ENCODE data around the gene ADAMTSL5. TPM values are rescaled to one million over a fixed set of nuclear protein-coding genes. Genes with fewer than 3 reads are reported as not detected.

Gene ADAMTSL5
- total and polyA plus RNA-seq, 4 donors: 0.09 to 1.8 (median 1.1) TPM

DNA sequence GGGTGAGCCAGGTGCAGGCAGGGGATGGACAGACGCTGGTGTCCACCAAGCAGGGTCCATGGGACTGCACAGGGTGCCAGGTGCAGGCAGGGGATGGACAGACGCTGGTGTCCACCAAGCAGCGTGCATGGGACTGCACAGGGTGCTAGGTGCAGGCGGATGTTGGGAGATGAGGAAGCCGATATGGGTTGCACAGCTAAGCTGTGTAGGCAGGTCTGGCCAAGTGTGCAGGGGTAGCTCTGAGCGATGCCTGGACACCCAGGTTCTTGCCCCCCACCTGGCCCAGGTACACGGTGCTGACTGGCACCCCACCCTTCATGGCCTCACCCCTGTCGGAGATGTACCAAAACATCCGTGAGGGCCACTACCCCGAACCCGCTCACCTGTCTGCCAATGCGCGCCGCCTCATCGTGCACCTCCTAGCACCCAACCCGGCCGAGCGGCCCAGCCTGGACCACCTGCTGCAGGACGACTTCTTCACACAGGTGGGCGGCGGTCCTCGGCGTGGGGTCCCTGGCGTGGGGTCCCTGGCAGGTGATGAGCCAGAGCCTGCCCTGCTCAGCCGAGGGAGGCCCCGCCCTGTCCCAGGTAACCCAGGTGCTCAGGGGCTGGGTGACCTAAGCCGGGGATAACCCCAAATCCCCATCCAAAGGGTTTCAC is 15.0 kb upstream of the ADAMTSL5 start:
- peaks cover 0 to 26% (median 7%) of the 10 kb centered on the region in 4 donors for H3K27me3 ChIP-seq (ENCODE audit: control insufficient read depth in 4 of 4, insufficient read depth in 4 of 4, low read length in 3 of 4)

More for the DNA sequence above, 15.0 kb upstream of the ADAMTSL5 start:
- Histone ChIP-seq H3K4me3 (ENCODE audit: low read depth in 1 of 3, low read length in 3 of 3) (no peak overlapping the region), H3K27ac (ENCODE audit: low read depth in 1 of 2, low read length in 2 of 2) (no peak overlapping the region), H3K36me3 (ENCODE audit: control insufficient read depth in 4 of 4, insufficient read depth in 3 of 4, low read depth in 1 of 4, low read length in 3 of 4) (no peaks in the 10 kb centered on the region), H3K9ac (ENCODE audit: low read depth in 1 of 2, low read length in 2 of 2) (no peak overlapping the region), H3K4me1 (ENCODE audit: control insufficient read depth in 4 of 4, insufficient read depth in 4 of 4, low read length in 3 of 4) (peaks cover 0 to 5% (median 2%) of the 10 kb centered on the region in 4 donors), H3K9me3 (ENCODE audit: control insufficient read depth in 4 of 4, low read length in 3 of 4) (no peaks in the 10 kb centered on the region)
- TF ChIP-seq, protein P1, sequence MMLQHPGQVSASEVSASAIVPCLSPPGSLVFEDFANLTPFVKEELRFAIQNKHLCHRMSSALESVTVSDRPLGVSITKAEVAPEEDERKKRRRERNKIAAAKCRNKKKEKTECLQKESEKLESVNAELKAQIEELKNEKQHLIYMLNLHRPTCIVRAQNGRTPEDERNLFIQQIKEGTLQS (IDR thresholded peaks at IDR 0.05): no peak
- TF ChIP-seq GABPA (IDR thresholded peaks at IDR 0.05 in 1 of 2, conservative IDR thresholded peaks at IDR 0.05 in 1 of 2): no peak
- TF ChIP-seq HNF4G (IDR thresholded peaks at IDR 0.05): no peak
- TF ChIP-seq FOXA2 (IDR thresholded peaks at IDR 0.05): no peak
- no peak for TF ChIP-seq HNF4A (conservative IDR thresholded peaks at IDR 0.05)
- no peak for TF ChIP-seq YY1 (IDR thresholded peaks at IDR 0.05)
- TF ChIP-seq, protein P2, sequence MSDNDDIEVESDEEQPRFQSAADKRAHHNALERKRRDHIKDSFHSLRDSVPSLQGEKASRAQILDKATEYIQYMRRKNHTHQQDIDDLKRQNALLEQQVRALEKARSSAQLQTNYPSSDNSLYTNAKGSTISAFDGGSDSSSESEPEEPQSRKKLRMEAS (IDR thresholded peaks at IDR 0.05): no peak
- no peak for TF ChIP-seq TAF1 (conservative IDR thresholded peaks at IDR 0.05)
- TF ChIP-seq, protein P3, sequence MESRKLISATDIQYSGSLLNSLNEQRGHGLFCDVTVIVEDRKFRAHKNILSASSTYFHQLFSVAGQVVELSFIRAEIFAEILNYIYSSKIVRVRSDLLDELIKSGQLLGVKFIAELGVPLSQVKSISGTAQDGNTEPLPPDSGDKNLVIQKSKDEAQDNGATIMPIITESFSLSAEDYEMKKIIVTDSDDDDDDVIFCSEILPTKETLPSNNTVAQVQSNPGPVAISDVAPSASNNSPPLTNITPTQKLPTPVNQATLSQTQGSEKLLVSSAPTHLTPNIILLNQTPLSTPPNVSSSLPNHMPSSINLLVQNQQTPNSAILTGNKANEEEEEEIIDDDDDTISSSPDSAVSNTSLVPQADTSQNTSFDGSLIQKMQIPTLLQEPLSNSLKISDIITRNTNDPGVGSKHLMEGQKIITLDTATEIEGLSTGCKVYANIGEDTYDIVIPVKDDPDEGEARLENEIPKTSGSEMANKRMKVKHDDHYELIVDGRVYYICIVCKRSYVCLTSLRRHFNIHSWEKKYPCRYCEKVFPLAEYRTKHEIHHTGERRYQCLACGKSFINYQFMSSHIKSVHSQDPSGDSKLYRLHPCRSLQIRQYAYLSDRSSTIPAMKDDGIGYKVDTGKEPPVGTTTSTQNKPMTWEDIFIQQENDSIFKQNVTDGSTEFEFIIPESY (IDR thresholded peaks at IDR 0.05): no peak
- no peak for TF ChIP-seq RXRA (IDR thresholded peaks at IDR 0.05)
- no peak for TF ChIP-seq RAD21 (IDR thresholded peaks at IDR 0.05)
- TF ChIP-seq JUND (IDR thresholded peaks at IDR 0.05): no peak
- no peak for TF ChIP-seq NR2F2 (IDR thresholded peaks at IDR 0.05)
- TF ChIP-seq SP1 (IDR thresholded peaks at IDR 0.05): no peak
- TF ChIP-seq, protein P4, sequence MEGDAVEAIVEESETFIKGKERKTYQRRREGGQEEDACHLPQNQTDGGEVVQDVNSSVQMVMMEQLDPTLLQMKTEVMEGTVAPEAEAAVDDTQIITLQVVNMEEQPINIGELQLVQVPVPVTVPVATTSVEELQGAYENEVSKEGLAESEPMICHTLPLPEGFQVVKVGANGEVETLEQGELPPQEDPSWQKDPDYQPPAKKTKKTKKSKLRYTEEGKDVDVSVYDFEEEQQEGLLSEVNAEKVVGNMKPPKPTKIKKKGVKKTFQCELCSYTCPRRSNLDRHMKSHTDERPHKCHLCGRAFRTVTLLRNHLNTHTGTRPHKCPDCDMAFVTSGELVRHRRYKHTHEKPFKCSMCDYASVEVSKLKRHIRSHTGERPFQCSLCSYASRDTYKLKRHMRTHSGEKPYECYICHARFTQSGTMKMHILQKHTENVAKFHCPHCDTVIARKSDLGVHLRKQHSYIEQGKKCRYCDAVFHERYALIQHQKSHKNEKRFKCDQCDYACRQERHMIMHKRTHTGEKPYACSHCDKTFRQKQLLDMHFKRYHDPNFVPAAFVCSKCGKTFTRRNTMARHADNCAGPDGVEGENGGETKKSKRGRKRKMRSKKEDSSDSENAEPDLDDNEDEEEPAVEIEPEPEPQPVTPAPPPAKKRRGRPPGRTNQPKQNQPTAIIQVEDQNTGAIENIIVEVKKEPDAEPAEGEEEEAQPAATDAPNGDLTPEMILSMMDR (IDR thresholded peaks at IDR 0.05; ENCODE audit: low read depth, low read length, missing input control): no peak
- no peak for TF ChIP-seq FOXA1 (IDR thresholded peaks at IDR 0.05)
- TF ChIP-seq, protein P5, sequence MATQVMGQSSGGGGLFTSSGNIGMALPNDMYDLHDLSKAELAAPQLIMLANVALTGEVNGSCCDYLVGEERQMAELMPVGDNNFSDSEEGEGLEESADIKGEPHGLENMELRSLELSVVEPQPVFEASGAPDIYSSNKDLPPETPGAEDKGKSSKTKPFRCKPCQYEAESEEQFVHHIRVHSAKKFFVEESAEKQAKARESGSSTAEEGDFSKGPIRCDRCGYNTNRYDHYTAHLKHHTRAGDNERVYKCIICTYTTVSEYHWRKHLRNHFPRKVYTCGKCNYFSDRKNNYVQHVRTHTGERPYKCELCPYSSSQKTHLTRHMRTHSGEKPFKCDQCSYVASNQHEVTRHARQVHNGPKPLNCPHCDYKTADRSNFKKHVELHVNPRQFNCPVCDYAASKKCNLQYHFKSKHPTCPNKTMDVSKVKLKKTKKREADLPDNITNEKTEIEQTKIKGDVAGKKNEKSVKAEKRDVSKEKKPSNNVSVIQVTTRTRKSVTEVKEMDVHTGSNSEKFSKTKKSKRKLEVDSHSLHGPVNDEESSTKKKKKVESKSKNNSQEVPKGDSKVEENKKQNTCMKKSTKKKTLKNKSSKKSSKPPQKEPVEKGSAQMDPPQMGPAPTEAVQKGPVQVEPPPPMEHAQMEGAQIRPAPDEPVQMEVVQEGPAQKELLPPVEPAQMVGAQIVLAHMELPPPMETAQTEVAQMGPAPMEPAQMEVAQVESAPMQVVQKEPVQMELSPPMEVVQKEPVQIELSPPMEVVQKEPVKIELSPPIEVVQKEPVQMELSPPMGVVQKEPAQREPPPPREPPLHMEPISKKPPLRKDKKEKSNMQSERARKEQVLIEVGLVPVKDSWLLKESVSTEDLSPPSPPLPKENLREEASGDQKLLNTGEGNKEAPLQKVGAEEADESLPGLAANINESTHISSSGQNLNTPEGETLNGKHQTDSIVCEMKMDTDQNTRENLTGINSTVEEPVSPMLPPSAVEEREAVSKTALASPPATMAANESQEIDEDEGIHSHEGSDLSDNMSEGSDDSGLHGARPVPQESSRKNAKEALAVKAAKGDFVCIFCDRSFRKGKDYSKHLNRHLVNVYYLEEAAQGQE (IDR thresholded peaks at IDR 0.05): no peak
- no peak for TF ChIP-seq EGR1 (IDR thresholded peaks at IDR 0.05; ENCODE audit: low read depth in 2 of 2)
- no peak for DNase-seq (ENCODE audit: low spot score)
- WGBS: 80% methylated on average over 27 of the region's 27 CpGs

Measured in liver (tissue), 9 donors.